ENCODE data around the gene RHBG. TPM values are rescaled to one million over a fixed set of nuclear protein-coding genes. Genes with fewer than 3 reads are reported as not detected.

Gene RHBG
- total and polyA plus RNA-seq, 12 donors, result 0.16 to 3.0 (median 0.99) TPM; not detected in 2

DNA sequence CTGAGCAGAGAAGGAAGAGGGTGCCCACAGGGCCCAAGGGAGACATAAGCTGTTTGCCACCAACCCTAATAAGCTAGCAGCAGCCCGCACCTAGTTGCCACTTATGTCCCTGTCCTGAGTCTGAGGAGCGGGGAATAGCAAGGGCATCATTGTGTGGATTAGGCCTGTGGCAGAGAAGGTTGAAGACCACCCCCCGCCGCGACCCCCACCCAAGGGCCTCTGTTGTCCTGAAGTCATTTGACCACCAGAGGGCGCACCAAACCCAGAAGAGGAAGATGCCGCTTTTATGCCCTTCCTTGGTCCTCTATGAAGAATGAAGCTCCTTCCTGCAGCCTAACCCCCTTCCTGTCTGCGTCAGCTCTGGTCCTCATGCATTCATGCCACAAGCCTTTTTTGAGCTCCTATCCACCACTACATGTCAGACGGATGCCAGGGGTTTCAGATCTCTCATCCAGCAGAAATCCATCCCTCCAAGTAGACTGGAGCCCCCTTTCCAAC lies 16.6 kb downstream of the RHBG start:
- peaks cover 29% of the 10 kb centered on the region for H3K27me3 ChIP-seq
- no peak for TF ChIP-seq POLR2A (IDR thresholded peaks at IDR 0.05)
- TF ChIP-seq, protein P1, sequence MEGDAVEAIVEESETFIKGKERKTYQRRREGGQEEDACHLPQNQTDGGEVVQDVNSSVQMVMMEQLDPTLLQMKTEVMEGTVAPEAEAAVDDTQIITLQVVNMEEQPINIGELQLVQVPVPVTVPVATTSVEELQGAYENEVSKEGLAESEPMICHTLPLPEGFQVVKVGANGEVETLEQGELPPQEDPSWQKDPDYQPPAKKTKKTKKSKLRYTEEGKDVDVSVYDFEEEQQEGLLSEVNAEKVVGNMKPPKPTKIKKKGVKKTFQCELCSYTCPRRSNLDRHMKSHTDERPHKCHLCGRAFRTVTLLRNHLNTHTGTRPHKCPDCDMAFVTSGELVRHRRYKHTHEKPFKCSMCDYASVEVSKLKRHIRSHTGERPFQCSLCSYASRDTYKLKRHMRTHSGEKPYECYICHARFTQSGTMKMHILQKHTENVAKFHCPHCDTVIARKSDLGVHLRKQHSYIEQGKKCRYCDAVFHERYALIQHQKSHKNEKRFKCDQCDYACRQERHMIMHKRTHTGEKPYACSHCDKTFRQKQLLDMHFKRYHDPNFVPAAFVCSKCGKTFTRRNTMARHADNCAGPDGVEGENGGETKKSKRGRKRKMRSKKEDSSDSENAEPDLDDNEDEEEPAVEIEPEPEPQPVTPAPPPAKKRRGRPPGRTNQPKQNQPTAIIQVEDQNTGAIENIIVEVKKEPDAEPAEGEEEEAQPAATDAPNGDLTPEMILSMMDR (IDR thresholded peaks at IDR 0.05), result peak; percentile 87 to 98 (median 93)
- no peak overlapping the region for H3K27ac ChIP-seq
- intact Hi-C loops (cut with DNase I), result loop anchor here (2.0 to 10.0 kb wide), 3 partner anchors 59 to 229 kb away; partner anchors contain the start of gene HAPLN2 (in 1 of the 2)
- no peaks in the 10 kb centered on the region for H3K4me1 ChIP-seq (replicated peaks in 1 of 2)
- H3K9me3 ChIP-seq (replicated peaks in 1 of 3), result no peaks in the 10 kb centered on the region
- WGBS, 4 donors, result 12 to 26% (median 17%) methylated on average over 5 to 9 of the region's 9 CpGs
- H3K4me3 ChIP-seq, result no peak overlapping the region
- peak; percentile 27 to 77 (median 60) for DNase-seq
- H3K36me3 ChIP-seq (replicated peaks in 1 of 2), result no peaks in the 10 kb centered on the region

DNA sequence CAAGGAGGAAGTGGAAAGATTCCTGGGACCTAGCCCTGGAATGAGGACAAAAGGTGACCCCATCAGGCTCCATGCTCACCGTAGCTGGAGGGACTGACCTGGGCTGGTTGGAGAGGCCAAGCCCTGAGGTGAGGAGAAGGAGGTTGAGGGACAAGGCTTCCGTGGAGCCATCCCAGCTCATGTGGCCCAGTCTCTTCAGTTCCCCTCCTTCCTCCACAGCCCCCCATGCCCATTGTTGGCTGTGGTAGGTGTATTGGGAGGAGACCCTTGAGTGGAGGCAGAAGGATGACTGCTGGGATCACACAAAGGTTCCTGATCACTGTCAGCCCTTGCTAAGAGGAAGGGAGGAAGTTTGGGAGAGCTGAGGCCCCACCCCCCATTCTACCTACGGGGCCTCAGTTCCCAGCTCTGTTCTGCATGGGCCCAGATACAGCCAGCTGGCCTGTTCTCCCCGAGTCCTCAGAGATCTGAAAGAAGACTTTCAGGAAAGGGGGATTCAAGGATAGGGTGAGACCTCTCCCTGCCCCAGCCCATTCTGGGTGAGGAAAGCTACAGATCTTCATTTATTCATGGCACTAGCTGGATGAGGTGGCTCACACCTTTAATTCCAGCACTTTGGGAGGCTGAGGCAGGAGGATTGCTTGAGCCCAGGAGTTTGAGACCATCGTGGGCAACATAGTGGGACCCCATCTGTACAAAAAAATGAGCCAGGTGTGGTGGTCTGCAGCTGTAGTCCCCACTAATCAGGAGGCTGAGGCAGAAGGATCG lies 17.3 kb downstream of the RHBG start:
- 70 to 80% (median 76%) methylated on average over 5 to 6 of the region's 6 CpGs for WGBS, 4 donors
- Histone ChIP-seq H3K36me3 (replicated peaks in 1 of 2) (no peaks in the 10 kb centered on the region), H3K27me3 (peaks cover 29% of the 10 kb centered on the region), H3K9me3 (replicated peaks in 1 of 3) (no peaks in the 10 kb centered on the region), H3K4me3 (no peak overlapping the region), H3K27ac (no peak overlapping the region), H3K4me1 (replicated peaks in 1 of 2) (no peaks in the 10 kb centered on the region)
- TF ChIP-seq, protein P1 (IDR thresholded peaks at IDR 0.05), result no peak
- no peak for TF ChIP-seq POLR2A (IDR thresholded peaks at IDR 0.05)
- no peak for DNase-seq
- intact Hi-C loops (cut with DNase I), result loop anchor here (2.0 to 10.0 kb wide), 3 partner anchors 58 to 228 kb away; partner anchors contain the start of gene HAPLN2 (in 1 of the 2)

DNA sequence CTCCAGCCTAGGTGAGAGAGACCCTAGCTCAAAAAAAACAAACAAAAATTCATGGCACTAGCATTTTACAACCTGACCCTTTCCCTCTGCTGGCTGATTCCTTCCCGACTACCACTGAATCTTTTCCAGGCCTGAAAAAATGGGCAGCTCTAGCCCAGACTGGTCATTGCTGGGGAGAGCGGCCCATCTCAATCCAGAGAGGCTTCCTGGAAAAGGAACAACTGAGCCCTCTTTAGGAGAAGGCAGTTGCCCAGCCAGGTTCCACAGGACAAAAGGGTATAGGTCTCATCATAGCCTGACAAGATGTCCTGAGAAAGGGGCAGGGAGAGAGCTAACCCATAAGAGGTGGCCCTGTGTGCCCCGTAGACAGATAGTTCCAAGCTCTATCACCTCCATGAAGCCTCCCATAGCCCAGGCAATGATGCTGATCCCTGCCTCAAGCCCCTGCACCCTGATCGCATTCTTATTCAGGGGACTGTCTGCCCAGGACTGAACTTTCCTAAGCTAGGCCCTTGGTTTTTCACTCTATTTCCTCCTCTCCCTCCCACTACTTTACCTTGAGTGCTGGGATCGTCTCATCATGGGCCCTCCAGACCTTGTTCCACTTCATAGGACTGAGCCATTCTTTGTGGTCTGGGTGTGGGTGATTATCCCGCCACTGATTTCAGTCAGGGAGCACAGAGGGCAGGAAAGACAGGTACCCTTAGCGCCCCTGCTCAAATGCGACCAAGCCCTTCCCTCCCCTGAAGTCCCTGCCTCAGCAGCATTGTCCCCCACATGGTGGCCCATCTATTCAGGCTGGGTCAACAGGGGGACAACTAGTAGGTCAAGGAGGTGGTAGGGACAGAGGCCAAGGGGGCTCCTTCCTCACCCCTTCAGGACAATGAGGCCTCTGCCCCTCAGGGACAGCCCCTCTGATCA lies 18.2 kb downstream of the RHBG start:
- intact Hi-C loops (cut with DNase I), result loop anchor here (2.0 to 10.0 kb wide), 3 partner anchors 58 to 228 kb away; partner anchors contain the start of gene HAPLN2 (in 1 of the 2)
- H3K27me3 ChIP-seq, result peaks cover 29% of the 10 kb centered on the region
- no peaks in the 10 kb centered on the region for H3K36me3 ChIP-seq (replicated peaks in 1 of 2)
- no peak overlapping the region for H3K27ac ChIP-seq
- H3K4me1 ChIP-seq (replicated peaks in 1 of 2), result no peaks in the 10 kb centered on the region
- TF ChIP-seq, protein P1 (IDR thresholded peaks at IDR 0.05), result no peak
- no peak for TF ChIP-seq POLR2A (IDR thresholded peaks at IDR 0.05)
- DNase-seq, result no peak
- no peak overlapping the region for H3K4me3 ChIP-seq
- WGBS, 4 donors, result 84 to 94% (median 85%) methylated on average over 8 of the region's 8 CpGs
- H3K9me3 ChIP-seq (replicated peaks in 1 of 3), result no peaks in the 10 kb centered on the region

DNA sequence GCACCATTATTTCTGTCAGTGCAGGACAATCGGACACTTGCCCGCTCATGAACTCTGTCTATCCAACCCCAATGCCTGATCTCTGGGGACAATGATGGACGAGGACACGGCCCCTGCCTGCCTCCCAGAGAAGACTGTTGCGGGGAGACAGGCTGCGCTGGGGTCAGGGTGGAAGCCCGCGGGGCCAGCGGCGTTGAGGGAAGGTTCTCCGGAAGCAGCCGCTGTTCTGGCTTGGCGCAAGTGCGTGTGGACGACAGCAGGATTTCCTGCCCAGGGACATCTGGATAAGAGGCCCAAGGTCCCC lies 18.8 kb downstream of the RHBG start:
- Histone ChIP-seq H3K27ac (no peak overlapping the region), H3K4me3 (no peak overlapping the region), H3K9me3 (replicated peaks in 1 of 3) (no peaks in the 10 kb centered on the region), H3K27me3 (peaks cover 29% of the 10 kb centered on the region), H3K4me1 (replicated peaks in 1 of 2) (no peaks in the 10 kb centered on the region), H3K36me3 (replicated peaks in 1 of 2) (no peaks in the 10 kb centered on the region)
- intact Hi-C loops (cut with DNase I), result loop anchor here (2.0 to 10.0 kb wide), 4 partner anchors 53 to 227 kb away; partner anchors contain the start of gene HAPLN2 (in 1 of the 2)
- DNase-seq, result no peak
- WGBS, 4 donors, result 40 to 70% (median 41%) methylated on average over 2 to 15 of the region's 15 CpGs
- TF ChIP-seq POLR2A (IDR thresholded peaks at IDR 0.05), result no peak
- TF ChIP-seq, protein P1 (IDR thresholded peaks at IDR 0.05), result no peak
